ENCODE data around the gene TMPRSS4. TPM values are rescaled to one million over a fixed set of nuclear protein-coding genes. Genes with fewer than 3 reads are reported as not detected.

TMPRSS4 gene
- total and polyA plus RNA-seq, 2 of the 13 experiments (the other 11 are each of a cell fraction or from before 2014, with no cell fraction given): 0.32 TPM; not detected in 1

DNA sequence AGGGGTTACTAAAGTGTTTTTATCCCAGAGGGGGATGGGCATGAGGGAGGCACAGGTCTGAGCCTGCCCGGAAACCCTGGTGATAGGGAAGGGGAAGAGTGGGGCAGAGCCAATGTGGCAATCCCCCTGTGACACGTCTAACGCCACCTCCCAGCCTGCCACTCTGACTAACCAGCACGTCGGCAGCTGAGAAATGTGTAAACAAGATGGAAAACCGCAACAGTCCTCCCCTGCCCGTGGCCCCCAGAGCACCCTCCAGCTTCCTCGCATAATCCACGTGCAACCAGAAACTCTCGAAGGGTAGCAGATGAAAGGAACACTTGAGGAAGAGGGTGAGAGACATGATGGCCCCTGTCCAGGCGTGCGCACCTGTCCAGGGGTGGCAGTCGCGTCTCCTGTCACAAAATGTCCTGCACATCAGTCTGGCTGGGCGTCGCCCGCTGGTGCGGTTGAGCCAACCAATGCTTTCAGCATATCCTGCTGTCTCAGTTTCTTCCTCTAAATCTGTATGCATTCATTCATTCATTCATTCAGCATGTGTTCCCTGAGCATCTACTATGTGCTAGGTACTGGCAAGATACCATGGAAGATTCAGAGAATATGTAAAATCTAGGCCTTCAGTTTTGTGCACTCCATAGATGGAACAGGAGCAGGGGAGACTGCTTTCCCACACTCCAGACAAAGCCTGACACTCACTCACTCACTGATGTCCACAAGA, 4.5 kb downstream of the TMPRSS4 start (continued):
- no peak for TF ChIP-seq ZNF318 (CRISPR knock-in tag; IDR thresholded peaks at IDR 0.05)
- no peak for TF ChIP-seq ZNF10 (CRISPR knock-in tag; IDR thresholded peaks at IDR 0.05; ENCODE audit: borderline replicate concordance, low read depth)
- TF ChIP-seq, protein P1, sequence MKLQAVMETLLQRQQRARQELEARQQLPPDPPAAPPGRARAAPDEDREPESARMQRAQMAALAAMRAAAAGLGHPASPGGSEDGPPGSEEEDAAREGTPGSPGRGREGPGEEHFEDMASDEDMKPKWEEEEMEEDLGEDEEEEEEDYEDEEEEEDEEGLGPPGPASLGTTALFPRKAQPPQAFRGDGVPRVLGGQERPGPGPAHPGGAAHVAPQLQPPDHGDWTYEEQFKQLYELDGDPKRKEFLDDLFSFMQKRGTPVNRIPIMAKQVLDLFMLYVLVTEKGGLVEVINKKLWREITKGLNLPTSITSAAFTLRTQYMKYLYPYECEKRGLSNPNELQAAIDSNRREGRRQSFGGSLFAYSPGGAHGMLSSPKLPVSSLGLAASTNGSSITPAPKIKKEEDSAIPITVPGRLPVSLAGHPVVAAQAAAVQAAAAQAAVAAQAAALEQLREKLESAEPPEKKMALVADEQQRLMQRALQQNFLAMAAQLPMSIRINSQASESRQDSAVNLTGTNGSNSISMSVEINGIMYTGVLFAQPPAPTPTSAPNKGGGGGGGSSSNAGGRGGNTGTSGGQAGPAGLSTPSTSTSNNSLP (IDR thresholded peaks at IDR 0.05; ENCODE audit: low read depth, low read length): no peak
- TF ChIP-seq ZSCAN9 (CRISPR knock-in tag; IDR thresholded peaks at IDR 0.05; ENCODE audit: borderline replicate concordance): no peak
- TF ChIP-seq ZBTB21 (CRISPR knock-in tag; IDR thresholded peaks at IDR 0.05): no peak
- TF ChIP-seq TFDP1 (CRISPR knock-in tag; IDR thresholded peaks at IDR 0.05; ENCODE audit: borderline replicate concordance): no peak
- no peak for TF ChIP-seq FLYWCH1 (CRISPR knock-in tag; IDR thresholded peaks at IDR 0.05)
- no peak for TF ChIP-seq SOX13 (IDR thresholded peaks at IDR 0.05)
- peak in 1 of 2 experiments; percentile 17; a peak in 1 of 4 replicates for TF ChIP-seq SOX13 (CRISPR knock-in tag; conservative IDR thresholded peaks at IDR 0.05 in 1 of 2, IDR thresholded peaks at IDR 0.05 in 1 of 2)
- TF ChIP-seq ZNF317 (CRISPR knock-in tag; IDR thresholded peaks at IDR 0.05): no peak
- TF ChIP-seq ZNF180 (CRISPR knock-in tag; IDR thresholded peaks at IDR 0.05; ENCODE audit: borderline replicate concordance, low read depth): no peak
- TF ChIP-seq GATA4 (IDR thresholded peaks at IDR 0.05; ENCODE audit: borderline replicate concordance, low read depth): no peak
- no peak for TF ChIP-seq HOXA9 (CRISPR knock-in tag; IDR thresholded peaks at IDR 0.05; ENCODE audit: borderline replicate concordance)
- peak; percentile 69 for TF ChIP-seq FOXA3 (CRISPR knock-in tag; IDR thresholded peaks at IDR 0.05)
- TF ChIP-seq BHLHE40 (IDR thresholded peaks at IDR 0.05; ENCODE audit: low read length): 0 out of 2 replicates have a peak, but pooled peaks have one; percentile 10
- TF ChIP-seq DMAP1 (CRISPR knock-in tag; IDR thresholded peaks at IDR 0.05): no peak
- no peak for TF ChIP-seq ZBTB8A (CRISPR knock-in tag; IDR thresholded peaks at IDR 0.05; ENCODE audit: borderline replicate concordance, low read depth)
- TF ChIP-seq GABPB1 (CRISPR knock-in tag; IDR thresholded peaks at IDR 0.05): peak; percentile 33; the same call in 1 of the 2 replicates
- TF ChIP-seq ZNF274 (CRISPR knock-in tag; IDR thresholded peaks at IDR 0.05): 0 out of 2 replicates have a peak, but pooled peaks have one; percentile 25
- no peak for TF ChIP-seq ZBTB42 (CRISPR knock-in tag; IDR thresholded peaks at IDR 0.05)

All from HepG2 (cell line).